Activated naive CD8-positive, alpha-beta T cell treated with anti-CD3 and anti-CD28 coated beads, Interleukin-2, amount 50 U/mL, for 24 hours (primary cell): Measurements from ENCODE around the gene FANCC.

Experiments used
- ATAC-seq: fragments of 150-1000 bp; cut with Tn5 transposase; one replicate; pipeline ENCODE4 v1.10.0; 2021
- DNase-seq: peaks from one replicate; pipeline ENCODE4 v3.0.0; 2021
- H3K27ac Mint-ChIP-seq: one replicate; pipeline ENCODE4 v1.8.0; 2021; ENCODE audit warnings: mild to moderate bottlenecking, mixed read lengths
- H3K27me3 Mint-ChIP-seq: one replicate; pipeline ENCODE4 v1.8.0; 2021; ENCODE audit warnings: mixed read lengths
- H3K36me3 Mint-ChIP-seq: one replicate; pipeline ENCODE4 v1.8.0; 2021; ENCODE audit warnings: low read depth, mixed read lengths
- H3K4me1 Mint-ChIP-seq: one replicate; pipeline ENCODE4 v1.8.0; 2021; ENCODE audit warnings: mixed read lengths
- H3K4me3 Mint-ChIP-seq: one replicate; pipeline ENCODE4 v1.8.0; 2021; ENCODE audit warnings: mild to moderate bottlenecking, moderate library complexity, mixed read lengths
- H3K9me3 Mint-ChIP-seq: one replicate; pipeline ENCODE4 v1.8.0; 2021; ENCODE audit warnings: mixed read lengths

FANCC gene

DNA sequence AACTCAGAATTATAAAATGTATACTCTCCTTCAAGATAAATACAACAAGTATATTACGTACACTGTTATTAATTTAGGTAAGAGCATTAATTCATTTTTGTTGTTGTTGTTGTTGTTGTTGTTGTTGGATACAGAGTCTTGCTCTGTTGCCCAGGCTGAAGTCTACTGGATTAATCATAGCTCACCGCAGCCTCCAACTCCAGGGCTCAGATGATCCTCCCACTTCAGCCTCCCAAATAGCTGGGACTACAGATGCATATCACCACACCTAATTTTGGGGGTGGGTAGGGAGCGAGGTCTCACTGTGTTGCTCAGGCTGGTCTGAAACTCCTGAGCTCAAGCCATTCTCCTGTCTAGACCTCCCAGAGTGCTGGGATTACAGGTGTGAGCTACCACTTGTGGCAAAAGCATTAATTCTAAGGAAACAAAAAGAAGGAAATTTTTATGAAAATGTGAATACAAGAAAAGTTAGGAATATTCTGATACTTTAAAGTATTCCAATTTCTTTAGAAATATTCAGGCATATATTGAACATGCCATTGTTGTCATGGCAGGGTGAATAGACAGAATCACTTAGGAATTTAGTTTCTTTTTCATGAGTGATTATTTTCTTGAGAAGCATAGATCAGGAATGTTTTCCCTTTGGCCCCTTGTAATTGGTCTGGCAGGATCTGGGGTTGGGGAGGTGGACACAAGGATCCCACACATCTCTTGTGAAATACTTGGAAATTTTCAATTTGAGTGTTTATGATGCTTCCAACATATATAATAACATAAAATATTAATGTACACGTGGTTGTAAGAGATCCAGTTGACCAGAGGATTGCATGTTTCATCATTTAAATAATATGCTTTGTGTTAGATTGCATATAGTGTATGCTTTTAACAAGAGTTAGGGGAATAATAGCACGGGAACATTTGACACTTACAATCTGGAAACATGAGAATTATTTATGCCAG lies 263.6 kb downstream of the FANCC start:
- peaks cover 3% of the 10 kb centered on the region for H3K4me1 Mint-ChIP-seq

DNA sequence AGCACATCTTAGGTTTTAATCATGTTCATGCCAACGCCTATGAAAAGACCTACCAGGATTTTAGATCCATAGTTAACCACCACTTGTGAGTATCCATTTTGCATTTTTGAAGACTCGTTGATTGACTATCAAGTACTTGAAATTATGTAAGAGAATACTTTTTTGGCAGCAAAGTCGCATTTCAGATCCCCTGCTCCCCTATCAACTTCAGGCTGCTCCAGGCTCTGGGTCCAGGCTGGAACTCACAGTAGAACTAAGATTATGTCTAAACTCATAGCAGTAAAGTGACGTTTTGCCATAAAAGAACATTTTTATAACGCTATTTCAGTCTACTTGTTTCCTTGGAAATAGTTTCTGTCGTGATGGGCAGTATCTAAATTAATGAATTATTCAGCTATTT lies 267.7 kb downstream of the FANCC start:
- Mint-ChIP-seq H3K27ac (no peak overlapping the region), H3K27me3 (peaks cover 32% of the 10 kb centered on the region), H3K9me3 (no peaks in the 10 kb centered on the region), H3K36me3 (no peaks in the 10 kb centered on the region), H3K4me1 (peaks cover 9% of the 10 kb centered on the region), H3K4me3 (no peak overlapping the region)
- no peak for DNase-seq
- no peak for ATAC-seq

More for the DNA sequence above, 263.6 kb downstream of the FANCC start:
- peaks cover 17% of the 10 kb centered on the region for H3K27me3 Mint-ChIP-seq
- DNase-seq (no peak), ATAC-seq (no peak)
- H3K4me3 Mint-ChIP-seq, result no peak overlapping the region
- H3K36me3 Mint-ChIP-seq, result no peaks in the 10 kb centered on the region
- H3K27ac Mint-ChIP-seq, result no peak overlapping the region
- no peaks in the 10 kb centered on the region for H3K9me3 Mint-ChIP-seq
